GM18520 (cell line): ENCODE data around the gene NDUFAF2.
"Not testable (repeated sequence)": the region's sequence is repeated elsewhere in the genome, so short reads cannot be mapped to it uniquely, and the experiment has no call there.

Source experiments
- ATAC-seq: cut with Tn5 transposase; IDR thresholded peaks from one replicate; pipeline ENCODE4 v1.9.1; 2021; ENCODE audit not compliant: unreplicated experiment

Gene NDUFAF2

DNA sequence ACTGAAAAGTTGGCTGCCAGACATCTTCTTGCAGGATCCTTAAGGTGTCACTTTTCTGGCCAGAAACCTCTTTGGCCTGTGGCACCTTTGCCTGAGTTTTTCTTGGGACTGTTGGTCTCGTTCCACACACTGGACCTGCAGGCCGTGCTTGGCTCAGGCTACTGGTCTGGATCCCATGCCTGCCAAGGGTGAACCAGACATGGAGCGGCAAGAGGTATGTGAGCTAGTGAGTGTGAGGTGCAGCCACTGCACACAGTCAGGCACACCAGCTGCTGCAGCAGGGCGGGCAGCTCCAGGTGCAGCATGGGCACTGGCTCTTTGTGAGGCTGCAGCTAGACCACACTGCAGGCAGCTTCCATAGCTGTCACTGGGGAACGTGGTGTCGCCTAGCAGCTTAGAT, 47.9 kb downstream of the NDUFAF2 start:
- ATAC-seq, result no peak

DNA sequence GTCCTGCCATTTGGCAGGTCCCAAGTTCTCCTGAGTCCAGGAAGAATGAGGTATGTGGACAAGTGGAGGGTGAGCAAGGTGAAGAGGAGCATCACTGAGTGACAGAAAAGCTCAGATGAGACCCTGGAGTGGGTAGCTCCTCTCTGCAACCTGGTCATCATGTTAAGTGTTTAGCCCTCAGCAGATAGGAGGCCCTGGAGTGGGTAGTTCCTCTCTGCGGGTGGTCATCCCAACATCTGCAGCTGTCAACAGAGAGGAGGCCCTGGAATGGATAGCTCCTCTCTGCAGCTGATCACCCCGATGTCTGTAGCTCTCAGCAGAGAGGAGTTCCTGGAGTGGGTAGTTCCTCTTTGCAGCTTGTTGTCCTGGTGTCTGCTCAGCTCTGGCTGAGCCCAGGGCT, 48.4 kb downstream of the NDUFAF2 start:
- ATAC-seq, result no peak

DNA sequence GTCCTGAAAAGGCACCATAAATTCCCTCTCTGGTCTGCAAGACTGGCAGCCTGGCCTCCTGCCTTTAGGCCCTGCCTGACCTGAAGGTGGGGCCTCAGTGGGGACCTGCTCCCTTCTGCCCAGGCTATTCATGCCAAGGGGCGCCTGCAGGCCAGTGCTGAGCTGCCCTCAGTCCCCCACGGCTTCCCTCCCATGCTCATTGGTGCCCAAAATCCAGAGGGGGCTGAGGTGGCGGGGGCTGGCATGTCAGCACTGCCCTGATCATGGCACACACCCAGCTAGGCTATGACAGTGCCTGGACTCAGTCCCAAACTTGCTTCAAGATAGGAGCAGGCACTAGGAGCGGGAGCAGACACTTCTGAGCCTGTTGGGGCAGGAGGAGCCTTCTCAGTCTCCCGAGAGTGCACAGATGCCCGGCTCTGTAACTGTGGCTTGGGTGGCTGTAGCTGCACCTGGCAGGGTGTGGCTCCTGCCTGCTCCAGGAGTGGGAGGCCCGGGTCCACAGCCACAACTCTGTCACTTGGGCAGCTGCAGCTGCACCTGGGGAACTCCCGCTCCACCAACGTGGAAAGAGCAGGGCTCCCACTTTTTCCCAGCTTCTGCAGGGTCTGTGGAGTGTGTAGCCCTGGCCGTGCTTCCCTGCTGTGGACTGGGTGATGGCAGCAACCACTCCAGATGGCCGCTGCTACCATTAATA, 49.0 kb downstream of the NDUFAF2 start:
- ATAC-seq, result no peak

DNA sequence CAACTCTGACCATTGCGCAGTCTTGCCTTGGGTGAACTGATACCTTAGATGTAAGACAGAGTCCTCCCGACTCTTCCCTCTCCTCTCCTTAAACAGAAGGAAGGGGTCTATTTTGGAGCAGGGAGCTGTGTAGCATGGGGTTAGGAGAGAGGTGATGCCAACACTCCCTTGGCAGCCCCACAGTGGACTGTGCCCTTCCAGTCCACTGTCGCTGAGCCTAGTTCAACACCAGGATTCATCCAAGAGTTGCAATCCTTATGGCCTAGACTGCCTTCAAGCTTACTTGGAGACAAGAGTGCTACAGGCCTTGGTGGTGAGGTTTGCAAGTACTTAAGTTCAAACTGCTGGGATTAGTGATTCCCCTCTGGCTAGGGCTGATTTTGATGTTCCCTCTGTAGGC, 51.4 kb downstream of the NDUFAF2 start:
- no peak for ATAC-seq

DNA sequence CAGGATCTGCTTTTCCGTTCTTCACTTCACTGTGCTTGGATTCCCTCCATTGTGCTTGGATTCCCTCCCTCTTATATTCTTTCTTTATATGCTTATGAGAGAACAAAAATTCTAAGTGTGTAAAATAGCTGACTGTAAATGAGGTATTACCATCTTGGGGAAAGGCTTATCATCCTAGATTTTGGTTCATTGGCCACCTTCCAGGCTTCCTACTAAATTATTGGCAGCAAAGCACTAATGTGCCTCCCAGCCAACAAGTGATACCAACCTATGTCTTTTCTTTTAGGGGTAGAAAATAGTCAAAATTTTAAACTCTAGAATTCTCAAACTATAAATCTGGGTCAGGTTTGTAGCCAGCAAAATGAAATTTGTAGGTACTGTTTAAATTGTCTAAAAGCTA, 52.7 kb downstream of the NDUFAF2 start:
- no peak for ATAC-seq

DNA sequence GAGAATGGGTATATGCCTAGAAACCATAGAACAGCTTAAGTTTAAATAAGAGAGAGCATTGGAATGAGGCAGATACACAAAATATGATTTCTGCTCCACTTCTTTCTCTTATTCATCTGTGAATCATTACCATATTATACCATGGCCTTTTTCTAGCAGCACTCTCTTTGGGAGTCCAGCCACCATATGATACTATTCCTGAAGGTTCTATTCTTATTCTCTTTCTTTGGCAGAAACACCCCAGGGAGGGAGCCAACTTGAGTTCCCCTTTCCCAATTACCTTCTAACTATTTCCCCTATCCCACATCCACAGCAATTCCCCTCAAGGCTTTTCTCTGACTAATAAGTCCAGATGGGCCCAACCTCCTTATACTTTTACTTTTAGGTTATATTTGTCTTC, 55.9 kb downstream of the NDUFAF2 start:
- no peak for ATAC-seq

DNA sequence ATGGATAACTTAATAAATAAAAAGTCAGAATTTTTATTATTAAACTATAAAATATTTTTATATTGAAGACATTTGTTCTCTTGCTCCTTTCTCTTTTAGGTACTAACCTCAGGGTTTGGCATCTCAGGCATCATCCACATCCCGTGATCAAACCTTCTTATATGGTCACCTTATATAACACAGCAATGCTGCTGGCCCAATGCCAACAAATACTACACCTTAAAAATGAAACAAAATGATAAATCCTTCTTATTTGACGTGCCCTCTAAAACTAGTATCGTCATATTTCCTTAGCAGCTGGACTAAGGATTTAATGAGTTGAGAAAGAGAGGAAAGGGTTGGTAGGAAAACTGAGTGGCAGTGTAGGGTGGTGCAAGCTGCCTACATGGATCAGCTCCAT, 56.6 kb downstream of the NDUFAF2 start:
- no peak for ATAC-seq

DNA sequence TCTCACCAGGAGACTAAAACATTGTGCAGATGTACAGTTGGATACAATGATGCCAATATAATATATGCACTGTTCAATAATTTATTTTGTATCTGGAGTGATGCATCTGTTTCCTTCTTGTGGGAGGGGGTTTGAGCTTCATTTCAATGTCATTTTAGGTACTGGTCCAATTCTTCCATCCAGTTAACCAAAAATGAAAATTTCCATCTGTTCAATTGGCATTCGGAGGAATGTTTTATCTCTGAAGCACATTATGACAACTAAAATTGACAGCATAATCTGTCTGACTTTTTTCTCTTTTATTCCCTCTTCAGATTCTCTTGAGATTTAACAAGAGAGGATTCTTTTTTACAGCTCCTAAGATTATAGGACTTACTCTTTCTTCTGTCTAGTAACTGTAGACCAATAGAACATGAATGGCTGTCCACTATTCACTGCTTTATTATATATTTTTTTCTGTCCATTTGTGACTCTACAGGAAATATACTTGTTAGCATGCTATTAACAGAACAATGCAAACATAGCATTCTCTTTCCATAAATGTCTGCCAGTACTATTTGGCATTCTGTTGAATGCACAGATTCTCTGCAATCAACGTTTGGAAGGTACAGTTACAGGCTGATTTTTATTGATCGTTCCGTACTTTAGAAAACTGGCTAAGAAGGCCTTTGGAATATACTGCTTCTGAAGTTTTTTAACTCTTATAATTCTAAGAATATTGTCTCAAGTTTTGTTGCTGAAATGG, 57.8 kb downstream of the NDUFAF2 start:
- no peak for ATAC-seq

DNA sequence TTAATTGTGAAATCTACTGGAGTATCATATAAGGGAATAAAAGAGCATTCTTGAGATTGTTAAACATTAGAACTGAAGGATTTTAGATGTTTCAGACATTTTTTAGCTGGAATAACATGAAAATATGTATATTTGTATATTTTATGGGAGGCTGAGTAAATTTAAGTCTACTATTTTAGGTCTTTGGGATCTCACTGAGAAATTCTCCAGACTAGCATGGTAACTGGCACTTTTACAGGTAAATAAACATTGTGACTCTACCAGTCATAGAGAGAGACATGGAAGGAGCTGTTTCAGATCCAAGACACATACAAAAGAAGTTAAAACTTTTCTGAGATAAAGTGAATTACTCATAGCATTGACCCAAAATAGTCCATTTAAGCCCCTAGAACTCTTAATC, 59.4 kb downstream of the NDUFAF2 start:
- ATAC-seq, result no peak

DNA sequence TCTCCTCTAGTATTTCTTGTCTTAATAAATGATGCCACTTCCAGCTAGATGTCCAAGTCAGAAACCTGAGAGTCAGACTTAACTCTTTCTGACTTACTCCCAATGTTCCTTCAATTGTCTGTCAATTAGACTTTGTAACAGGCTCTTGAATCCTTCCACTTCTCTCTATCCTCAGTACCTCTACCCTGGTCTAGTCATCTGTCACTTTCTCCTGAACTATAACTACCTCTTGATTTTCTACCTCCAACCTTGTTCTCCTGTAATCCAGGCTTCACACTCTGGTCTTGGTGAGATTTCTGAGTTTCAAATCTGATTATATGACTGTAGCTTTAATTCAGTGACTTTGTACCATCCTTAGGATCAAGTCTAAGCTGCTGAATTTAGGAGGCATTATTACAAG, 64.9 kb downstream of the NDUFAF2 start:
- no peak for ATAC-seq

DNA sequence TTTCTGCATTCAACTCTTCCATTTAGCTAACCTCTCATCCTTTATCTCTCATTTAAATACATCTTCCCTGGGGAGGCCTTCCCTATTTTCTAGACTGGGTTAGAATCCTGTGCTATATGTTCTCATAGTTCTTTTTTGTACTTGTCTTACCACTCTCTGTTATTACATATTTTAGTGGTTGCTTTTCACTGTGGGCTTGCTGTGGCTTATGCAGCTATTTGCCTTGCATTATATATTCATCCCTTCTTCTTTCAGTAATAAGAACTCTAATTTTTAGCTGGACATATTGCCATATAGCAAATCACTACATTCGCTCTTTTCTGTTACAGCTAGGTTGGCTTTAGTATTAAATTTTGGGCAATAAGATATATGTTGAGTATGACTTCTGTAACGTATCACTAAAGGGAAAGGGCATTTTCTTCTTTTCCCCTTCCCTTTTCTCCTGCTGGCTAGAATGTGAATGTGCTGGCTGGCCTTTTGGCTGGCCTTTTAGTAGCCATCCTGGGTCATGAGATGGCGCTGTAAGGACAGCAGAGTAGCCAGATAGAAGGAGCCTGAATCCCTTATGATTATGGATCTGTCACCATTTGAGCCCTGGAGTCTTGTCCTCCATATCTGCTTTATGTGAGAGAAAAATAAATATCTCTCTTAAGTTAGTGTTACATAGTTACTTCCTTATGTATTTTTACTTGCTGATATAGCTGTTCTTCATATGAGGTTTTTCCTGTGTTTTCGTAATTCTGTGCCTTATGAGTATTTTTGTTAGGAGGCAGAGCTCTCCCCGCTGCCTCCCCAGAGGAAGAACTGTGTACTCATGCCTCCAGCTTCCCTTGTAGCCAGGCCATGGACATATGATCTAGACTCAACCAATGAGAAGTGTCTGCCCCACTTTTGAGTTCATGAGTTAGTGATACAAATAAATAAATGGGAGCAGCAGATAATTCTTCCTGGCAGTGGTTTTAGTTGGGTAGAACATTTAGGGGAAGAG, 65.8 kb downstream of the NDUFAF2 start:
- no peak for ATAC-seq

DNA sequence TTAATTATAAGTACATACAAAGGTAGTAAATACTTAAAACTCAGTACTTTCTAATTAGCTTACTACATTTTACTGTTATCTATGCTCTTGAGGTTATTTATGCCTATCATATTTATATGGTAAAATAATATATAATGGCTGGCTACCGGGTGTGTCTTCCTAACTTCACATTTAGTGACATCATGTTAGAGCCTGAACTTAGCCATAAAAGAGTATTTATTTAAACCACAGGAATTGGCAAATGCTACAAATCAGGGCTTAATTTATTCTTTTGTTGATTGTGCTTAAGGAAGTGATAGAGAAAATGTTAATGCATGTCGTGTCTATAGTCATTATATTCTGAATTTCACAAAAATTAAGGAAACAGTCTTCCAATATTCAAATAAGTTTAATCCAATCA, 73.1 kb downstream of the NDUFAF2 start:
- no peak for ATAC-seq

DNA sequence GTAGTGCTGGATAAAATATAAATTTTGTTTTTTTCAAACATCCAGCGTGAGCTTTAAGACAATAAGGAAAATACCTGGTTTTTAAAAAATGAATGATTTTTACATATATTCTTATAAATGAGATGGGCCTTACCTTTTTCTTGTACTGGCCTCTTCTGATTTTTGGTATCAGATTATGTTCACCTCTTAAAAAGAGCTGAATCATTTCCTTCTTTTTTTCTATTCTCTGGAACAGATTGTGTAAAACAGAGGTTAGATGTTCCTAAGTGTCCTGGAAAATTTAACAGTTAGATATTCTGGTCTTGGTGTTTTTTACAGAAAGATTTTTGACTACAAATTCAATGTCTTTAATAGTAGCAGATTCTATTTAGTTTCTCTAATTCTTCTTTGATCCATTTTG, 74.6 kb downstream of the NDUFAF2 start:
- no peak for ATAC-seq

DNA sequence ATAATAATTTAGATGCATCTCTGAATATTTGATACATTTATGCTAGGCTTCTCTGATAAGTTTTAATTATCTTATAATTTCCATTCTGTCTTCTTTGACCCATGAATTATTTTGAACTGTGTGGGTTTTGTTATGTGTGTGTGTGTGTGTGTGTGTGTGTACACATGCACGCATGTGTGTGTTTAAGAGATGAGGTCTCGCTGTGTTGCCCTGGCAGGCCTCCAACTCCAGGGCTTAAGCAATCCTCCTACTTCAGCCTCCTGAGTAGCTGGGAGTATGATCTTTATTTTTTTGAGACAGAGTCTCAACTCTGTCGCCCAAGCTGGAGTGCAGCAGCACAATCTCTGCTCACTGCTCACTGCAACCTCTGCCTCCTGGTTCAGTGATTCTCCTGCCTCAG, 75.4 kb downstream of the NDUFAF2 start:
- no peak for ATAC-seq

DNA sequence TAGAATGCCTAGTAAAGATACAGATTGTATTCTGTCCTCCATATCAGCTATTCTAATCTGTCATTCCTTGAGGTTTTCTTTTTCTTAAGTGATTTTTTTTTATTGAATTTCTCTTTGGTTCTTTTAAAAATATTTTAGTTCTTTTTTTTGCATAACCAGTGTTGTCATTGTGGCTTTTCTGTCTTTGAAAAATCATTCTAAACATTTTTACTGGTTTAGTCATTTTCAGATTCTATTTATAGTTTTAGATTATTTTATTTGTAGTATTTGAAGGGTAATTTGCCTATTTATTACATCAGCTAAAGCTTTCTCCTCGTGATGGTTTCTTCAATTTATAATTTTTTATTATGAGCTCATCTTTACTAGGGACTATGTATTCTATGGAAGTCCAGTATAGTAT, 78.1 kb downstream of the NDUFAF2 start:
- ATAC-seq, result no peak

DNA sequence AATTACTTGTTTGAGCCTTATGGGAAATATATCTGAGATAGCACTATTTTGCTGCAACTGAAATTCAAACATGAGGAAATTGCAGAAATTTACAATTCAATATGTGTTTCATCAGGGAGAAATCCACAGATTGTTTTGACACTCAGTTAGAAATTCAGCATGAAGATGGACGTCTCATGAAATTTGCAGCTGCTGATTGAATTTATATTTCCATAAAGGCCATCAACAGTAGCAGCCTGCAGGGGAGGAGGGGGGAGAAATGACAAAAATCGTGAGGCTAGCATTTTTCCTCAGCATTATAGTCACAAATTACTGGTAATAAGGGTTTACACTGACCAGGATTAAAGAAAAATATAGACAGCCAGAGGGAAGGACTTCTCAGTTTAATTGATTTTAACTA, 81.0 kb downstream of the NDUFAF2 start:
- ATAC-seq, result no peak

DNA sequence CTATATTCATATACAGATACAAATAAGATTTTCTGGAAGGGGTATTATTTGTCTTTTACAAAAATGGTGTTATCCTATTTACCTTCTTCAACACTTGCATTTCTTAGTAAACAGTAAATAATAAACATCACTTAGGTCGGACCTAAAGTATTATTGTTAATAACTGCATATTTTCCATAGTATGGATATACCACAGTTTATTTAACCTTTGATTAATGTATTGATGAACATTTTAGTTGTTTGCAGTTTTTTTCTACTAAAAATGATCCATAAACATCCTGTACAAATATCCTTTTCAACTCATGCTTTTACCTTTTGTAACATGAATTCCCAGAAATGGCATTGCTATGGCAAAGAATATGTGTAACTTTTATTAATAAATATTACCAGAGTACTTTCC, 83.4 kb downstream of the NDUFAF2 start:
- ATAC-seq, result no peak

DNA sequence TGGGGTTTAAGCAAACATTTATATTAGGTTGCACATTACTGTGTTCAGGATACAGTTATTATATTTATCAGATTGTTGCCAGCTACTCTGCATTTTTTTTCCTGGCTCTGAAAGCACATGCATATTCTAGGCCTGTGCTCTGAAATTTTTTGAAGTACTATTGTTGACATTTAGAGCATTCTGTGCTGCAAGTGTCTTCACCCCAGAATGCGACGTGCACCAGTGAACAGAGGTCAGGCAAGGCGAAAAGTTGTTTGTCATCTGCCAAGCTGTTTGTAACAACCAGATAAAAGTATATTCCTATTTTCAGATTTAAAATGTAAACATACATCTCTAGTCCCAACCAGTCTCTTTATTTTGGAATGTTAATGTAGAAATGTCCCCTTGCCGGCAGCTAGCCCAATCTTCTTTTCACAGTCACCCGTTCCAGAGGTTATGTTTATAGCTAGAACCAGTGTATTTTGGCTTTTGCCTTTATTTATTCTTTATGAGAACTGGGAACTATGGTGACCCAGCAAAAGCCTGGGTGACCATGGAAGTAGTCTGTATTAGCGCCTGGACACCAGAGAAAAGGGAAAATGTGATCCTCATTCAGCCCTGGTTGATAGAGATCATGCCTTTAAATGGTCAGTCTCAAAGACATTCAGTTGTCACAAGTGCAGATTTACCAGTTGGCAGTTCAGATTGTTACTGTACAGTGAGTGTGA, 84.6 kb downstream of the NDUFAF2 start:
- no peak for ATAC-seq

DNA sequence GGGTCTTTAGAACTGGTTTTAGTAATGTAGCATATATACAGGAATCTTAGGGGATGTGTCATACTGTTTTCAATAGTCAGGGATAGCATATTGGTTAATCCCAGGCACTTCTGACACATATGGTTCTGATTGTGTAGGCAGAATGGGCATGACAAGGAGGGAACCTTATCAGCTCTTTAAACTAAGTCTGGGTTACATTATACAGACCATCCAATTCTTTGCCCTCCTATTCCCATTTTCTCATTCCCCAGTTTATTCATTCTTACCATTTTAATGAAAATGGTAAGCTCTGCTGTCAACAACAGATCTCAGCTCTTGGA, 85.1 kb downstream of the NDUFAF2 start:
- ATAC-seq, result no peak

DNA sequence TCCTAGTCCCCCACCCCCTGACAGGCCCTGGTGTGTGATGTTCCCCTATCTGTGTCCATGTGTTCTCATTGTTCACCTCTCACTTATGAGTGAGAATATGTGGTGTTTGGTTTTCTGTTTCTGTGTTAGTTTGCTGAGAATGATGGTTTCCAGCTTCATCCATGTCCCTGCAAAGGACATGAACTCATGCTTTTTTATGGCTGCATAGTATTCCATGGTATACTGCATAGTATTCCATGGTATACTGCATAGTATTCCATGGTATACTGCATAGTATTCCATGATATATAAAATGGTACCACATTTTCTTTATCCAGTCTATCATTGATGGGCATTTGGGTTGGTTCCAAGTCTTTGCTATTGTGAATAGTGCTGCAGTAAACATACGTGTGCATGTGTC, 86.3 kb downstream of the NDUFAF2 start:
- not testable (repeated sequence) for ATAC-seq

DNA sequence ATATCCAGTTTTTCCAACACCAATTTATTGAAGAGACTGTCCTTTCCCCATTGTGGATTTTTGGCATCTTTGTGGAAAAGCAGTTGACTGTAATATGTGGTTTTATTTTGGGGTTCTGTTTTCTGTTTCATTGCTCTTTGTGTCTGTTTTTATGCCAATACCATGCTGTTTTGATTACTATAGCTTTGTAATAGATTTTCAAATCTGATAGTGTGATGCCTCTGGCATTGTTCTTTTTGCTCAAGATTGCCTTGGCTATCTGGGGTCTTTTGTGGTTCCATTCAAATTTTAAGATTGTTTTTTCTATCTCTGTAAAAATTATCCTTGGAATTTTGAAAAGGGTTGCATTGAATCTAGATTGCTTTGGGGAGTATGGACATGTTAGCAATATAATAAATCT, 99.5 kb downstream of the NDUFAF2 start:
- no peak for ATAC-seq
